HG03045 (cell line): ENCODE measurements around the gene SHISAL2B.
"Not testable (repeated sequence)": the region's sequence is repeated elsewhere in the genome, so short reads cannot be mapped to it uniquely, and the experiment has no call there.

ENCODE experiments used
- ATAC-seq: cut with Tn5 transposase; IDR thresholded peaks from one replicate; pipeline ENCODE4 v1.9.1; 2021; ENCODE audit warnings: mild to moderate bottlenecking, moderate library complexity; ENCODE audit not compliant: unreplicated experiment

Gene SHISAL2B

GRCh38 chr5:64693636-64694035 lies 3.3 kb downstream of the SHISAL2B start:
- ATAC-seq: no peak

GRCh38 chr5:64696414-64696813 lies 6.1 kb downstream of the SHISAL2B start:
- ATAC-seq: not testable (repeated sequence)

GRCh38 chr5:64700765-64701164 lies 10.5 kb downstream of the SHISAL2B start:
- no peak for ATAC-seq

GRCh38 chr5:64706074-64706473 lies 15.8 kb downstream of the SHISAL2B start:
- not testable (repeated sequence) for ATAC-seq

- no peak for ATAC-seq
Observed at GRCh38 chr5:64707191-64707590, 16.9 kb downstream of the SHISAL2B start.

GRCh38 chr5:64714495-64714894 lies 24.2 kb downstream of the SHISAL2B start:
- ATAC-seq: not testable (repeated sequence)

GRCh38 chr5:64722588-64722987 lies 32.3 kb downstream of the SHISAL2B start:
- ATAC-seq: no peak

- ATAC-seq: no peak
Observed at GRCh38 chr5:64727150-64727549, 36.8 kb downstream of the SHISAL2B start.

GRCh38 chr5:64742411-64742810 lies 52.1 kb downstream of the SHISAL2B start:
- no peak for ATAC-seq

- ATAC-seq: no peak
Observed at GRCh38 chr5:64742821-64743220, 52.5 kb downstream of the SHISAL2B start.

GRCh38 chr5:64744914-64745313 lies 54.6 kb downstream of the SHISAL2B start:
- no peak for ATAC-seq

- ATAC-seq: no peak
Observed at GRCh38 chr5:64746446-64746845, 56.1 kb downstream of the SHISAL2B start.

GRCh38 chr5:64749385-64749784 lies 59.1 kb downstream of the SHISAL2B start:
- ATAC-seq: no peak

- ATAC-seq: no peak
Observed at GRCh38 chr5:64754066-64754465, 63.8 kb downstream of the SHISAL2B start.

GRCh38 chr5:64758901-64759300 lies 68.6 kb downstream of the SHISAL2B start:
- no peak for ATAC-seq

GRCh38 chr5:64759960-64760660 lies 69.8 kb downstream of the SHISAL2B start:
- no peak for ATAC-seq

- no peak for ATAC-seq
Observed at GRCh38 chr5:64763948-64764503, 73.7 kb downstream of the SHISAL2B start.

GRCh38 chr5:64765804-64766504 lies 75.7 kb downstream of the SHISAL2B start:
- no peak for ATAC-seq

- ATAC-seq: no peak
Observed at GRCh38 chr5:64766941-64767340, 76.6 kb downstream of the SHISAL2B start.
